Immature natural killer cell (primary cell): Measurements from ENCODE around the gene SON. TPM values are rescaled to one million over a fixed set of nuclear protein-coding genes. Genes with fewer than 3 reads are reported as not detected.
"Not testable (repeated sequence)": the region's sequence is repeated elsewhere in the genome, so short reads cannot be mapped to it uniquely, and the experiment has no call there.

Source experiments
- DNase-seq, 3 donors: peaks; one replicate each; pipeline ENCODE4 v3.0.0; 2022; ENCODE audit warnings: mixed read lengths in 1 of 3
- H3K27ac Mint-ChIP-seq, 6 donors: one replicate each; pipeline ENCODE4 v1.8.0; 2020; ENCODE audit warnings: mixed read lengths in 6 of 6, mild to moderate bottlenecking in 5 of 6, inconsistent platforms in 4 of 6, moderate library complexity in 3 of 6
- H3K27me3 Mint-ChIP-seq, 3 donors: one replicate each; pipeline ENCODE4 v1.8.0; 2020 to 2021; ENCODE audit warnings: low read depth in 3 of 3, mild to moderate bottlenecking in 3 of 3, mixed read lengths in 3 of 3, moderate library complexity in 3 of 3, inconsistent platforms in 1 of 3
- H3K36me3 Mint-ChIP-seq, 3 donors: one replicate each; pipeline ENCODE4 v1.8.0; 2020; ENCODE audit warnings: mixed read lengths in 3 of 3, inconsistent platforms in 2 of 3, mild to moderate bottlenecking in 2 of 3
- H3K4me1 Mint-ChIP-seq, 2 donors: one replicate each; pipeline ENCODE4 v1.8.0; 2020; ENCODE audit warnings: inconsistent platforms in 2 of 2, mild to moderate bottlenecking in 2 of 2, mixed read lengths in 2 of 2, moderate library complexity in 1 of 2
- H3K4me3 Mint-ChIP-seq, 5 donors: one replicate each; pipeline ENCODE4 v1.8.0; 2020; ENCODE audit warnings: mild to moderate bottlenecking in 5 of 5, mixed read lengths in 5 of 5, inconsistent platforms in 3 of 5, moderate library complexity in 3 of 5
- H3K9me3 Mint-ChIP-seq, 6 donors: one replicate each; pipeline ENCODE4 v1.8.0; 2020; ENCODE audit warnings: mild to moderate bottlenecking in 6 of 6, mixed read lengths in 6 of 6, inconsistent platforms in 4 of 6, moderate library complexity in 3 of 6
- polyA plus RNA-seq, 3 donors: library from polyadenylated mRNA; unstranded; fragments of 300-500 nt; fragmentation: Illumina TruSeq; gene quantifications; one replicate each; pipeline ENCODE4 v1.2.3, GENCODE V29; 2021

Gene SON
- polyA plus RNA-seq, 3 donors from 2014 or later: 249 to 673 (median 267) TPM

- H3K27ac Mint-ChIP-seq: peak overlapping the region in 1 of 6 donors; percentile 2
- peaks cover 0 to 2% (median 0%) of the 10 kb centered on the region in 3 donors for H3K27me3 Mint-ChIP-seq
- H3K36me3 Mint-ChIP-seq: peaks cover 0 to 18% (median 10%) of the 10 kb centered on the region in 3 donors
- H3K4me3 Mint-ChIP-seq: no peak overlapping the region
- no peaks in the 10 kb centered on the region for H3K9me3 Mint-ChIP-seq
- DNase-seq: no peak
- H3K4me1 Mint-ChIP-seq: peaks cover 2 to 5% of the 10 kb centered on the region in 2 donors
Measured at GRCh38 chr21:33608559-33608958, 65.7 kb downstream of the SON start.

- DNase-seq: no peak
- Mint-ChIP-seq H3K36me3 (peaks cover 0 to 18% (median 10%) of the 10 kb centered on the region in 3 donors), H3K27ac (no peak overlapping the region), H3K9me3 (no peaks in the 10 kb centered on the region), H3K4me3 (no peak overlapping the region), H3K4me1 (no peaks in the 10 kb centered on the region), H3K27me3 (peaks cover 0 to 2% (median 0%) of the 10 kb centered on the region in 3 donors)
Measured at GRCh38 chr21:33611006-33611744, 68.3 kb downstream of the SON start.

DNA sequence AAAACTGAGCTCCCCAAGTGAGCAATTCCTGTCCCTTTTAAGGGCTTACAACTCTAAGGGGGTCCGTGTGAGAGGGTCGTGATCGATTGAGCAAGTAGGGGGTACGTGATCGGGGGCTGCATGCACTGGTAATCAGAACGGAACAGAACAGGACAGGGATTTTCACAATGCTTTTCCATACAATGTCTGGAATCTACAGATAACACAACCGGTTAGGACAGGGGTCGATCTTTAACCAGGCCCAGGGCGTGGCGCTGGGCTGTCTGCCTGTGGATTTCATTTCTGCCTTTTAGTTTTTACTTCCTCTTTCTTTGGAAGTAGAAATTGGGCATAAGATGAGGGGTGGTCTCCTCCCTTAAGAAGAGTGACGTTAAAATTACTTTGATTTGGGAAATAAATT lies 74.7 kb downstream of the SON start:
- H3K36me3 Mint-ChIP-seq: peaks cover 14 to 38% (median 16%) of the 10 kb centered on the region in 3 donors
- not testable (repeated sequence) for H3K4me1 Mint-ChIP-seq, H3K9me3 Mint-ChIP-seq, DNase-seq, H3K27me3 Mint-ChIP-seq, H3K4me3 Mint-ChIP-seq, H3K27ac Mint-ChIP-seq

DNA sequence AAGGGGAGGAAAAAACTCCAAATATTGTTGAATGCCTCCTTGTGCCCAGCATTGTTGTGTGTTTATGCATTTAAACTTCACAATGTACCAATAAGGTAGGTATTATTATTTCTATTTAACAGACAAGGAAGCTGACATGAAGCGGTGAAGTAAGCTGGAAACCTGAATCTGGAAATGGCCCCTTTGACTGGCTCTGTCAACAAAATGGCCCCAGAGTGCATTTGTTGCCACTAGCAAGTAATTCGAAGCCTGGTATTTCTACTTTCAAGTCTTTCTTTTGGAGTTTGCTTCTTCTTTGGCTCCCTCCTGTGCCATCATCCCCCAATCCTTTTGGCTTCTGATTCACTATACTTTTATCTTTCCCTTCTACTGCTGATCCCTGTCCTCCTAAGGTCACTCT lies 75.6 kb downstream of the SON start:
- no peaks in the 10 kb centered on the region for H3K4me1 Mint-ChIP-seq
- DNase-seq: no peak
- no peak overlapping the region for H3K27ac Mint-ChIP-seq
- no peaks in the 10 kb centered on the region for H3K9me3 Mint-ChIP-seq
- H3K36me3 Mint-ChIP-seq: peaks cover 9 to 36% (median 14%) of the 10 kb centered on the region in 3 donors
- no peak overlapping the region for H3K4me3 Mint-ChIP-seq
- no peaks in the 10 kb centered on the region for H3K27me3 Mint-ChIP-seq

- H3K27me3 Mint-ChIP-seq: no peaks in the 10 kb centered on the region
- no peaks in the 10 kb centered on the region for H3K9me3 Mint-ChIP-seq
- H3K4me3 Mint-ChIP-seq: no peak overlapping the region
- peak overlapping the region in 1 of 6 donors; percentile 1 for H3K27ac Mint-ChIP-seq
- DNase-seq: no peak
- peaks cover 8 to 36% (median 14%) of the 10 kb centered on the region in 3 donors for H3K36me3 Mint-ChIP-seq
- no peaks in the 10 kb centered on the region for H3K4me1 Mint-ChIP-seq
Measured at GRCh38 chr21:33619726-33620125, 76.9 kb downstream of the SON start.

DNA sequence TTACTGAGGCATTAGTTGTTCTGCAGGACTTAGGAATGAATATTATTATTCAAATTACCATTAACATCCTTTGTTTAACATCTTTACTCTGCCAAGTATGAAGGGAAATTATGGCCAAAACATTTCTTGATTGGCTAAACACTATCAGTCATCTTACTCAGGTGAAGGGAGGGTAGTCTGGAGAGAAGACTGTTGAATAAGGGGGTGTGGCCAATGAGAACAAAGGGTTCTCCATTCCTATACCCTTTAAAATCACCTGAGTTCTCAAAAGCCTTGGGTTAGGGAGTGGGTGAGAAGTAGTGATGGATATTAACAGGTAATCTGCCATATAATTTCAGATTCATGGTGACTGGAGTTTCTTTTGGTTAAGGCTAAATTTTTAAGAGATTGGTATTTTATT lies 79.4 kb downstream of the SON start:
- Mint-ChIP-seq H3K4me3 (no peak overlapping the region), H3K27ac (no peak overlapping the region), H3K27me3 (no peaks in the 10 kb centered on the region), H3K9me3 (no peaks in the 10 kb centered on the region), H3K4me1 (no peaks in the 10 kb centered on the region), H3K36me3 (peaks cover 11 to 35% (median 13%) of the 10 kb centered on the region in 3 donors)
- no peak for DNase-seq

GRCh38 chr21:33626151-33626550 lies 83.3 kb downstream of the SON start:
- not testable (repeated sequence) for H3K9me3 Mint-ChIP-seq, H3K27me3 Mint-ChIP-seq, DNase-seq, H3K4me3 Mint-ChIP-seq, H3K4me1 Mint-ChIP-seq, H3K27ac Mint-ChIP-seq
- H3K36me3 Mint-ChIP-seq: peaks cover 13 to 33% (median 16%) of the 10 kb centered on the region in 3 donors

Other genes starting within 250 kb of the SON start
- 10 to 100 TPM; 34.1 to 57.1 (median 40.6) TPM for gene IFNAR1, start 218.1 kb upstream of the SON start, polyA plus RNA-seq
- 1 to 10 TPM in 1 of 3 donors, under 1 TPM in 2; 0.35 to 2.0 (median 0.77) TPM for gene IFNGR2, start 139.6 kb upstream of the SON start, polyA plus RNA-seq
- 10 to 100 TPM; 44.2 to 58.4 (median 56.4) TPM for gene TMEM50B, start 63.1 kb upstream of the SON start, polyA plus RNA-seq
- under 1 TPM in 1 of 3 donors, not detected in 2; 1.00 TPM for gene DNAJC28, start 51.3 kb upstream of the SON start, polyA plus RNA-seq
- gene GART, start 921 bp upstream of the SON start, polyA plus RNA-seq: 10 to 100 TPM; 26.4 to 43.8 (median 36.3) TPM
- 1 to 10 TPM; 2.3 to 3.7 (median 3.2) TPM for gene DONSON, start 45.6 kb downstream of the SON start, polyA plus RNA-seq
- 10 to 100 TPM; 28.8 to 50.2 (median 29.6) TPM for gene CRYZL1, start 98.7 kb downstream of the SON start, polyA plus RNA-seq
- under 1 TPM in 2 of 3 donors, not detected in 1; 0.50 to 0.57 TPM for gene ITSN1, start 99.5 kb downstream of the SON start, polyA plus RNA-seq